ENCODE measurements around the gene ATG4D.

Gene ATG4D

DNA sequence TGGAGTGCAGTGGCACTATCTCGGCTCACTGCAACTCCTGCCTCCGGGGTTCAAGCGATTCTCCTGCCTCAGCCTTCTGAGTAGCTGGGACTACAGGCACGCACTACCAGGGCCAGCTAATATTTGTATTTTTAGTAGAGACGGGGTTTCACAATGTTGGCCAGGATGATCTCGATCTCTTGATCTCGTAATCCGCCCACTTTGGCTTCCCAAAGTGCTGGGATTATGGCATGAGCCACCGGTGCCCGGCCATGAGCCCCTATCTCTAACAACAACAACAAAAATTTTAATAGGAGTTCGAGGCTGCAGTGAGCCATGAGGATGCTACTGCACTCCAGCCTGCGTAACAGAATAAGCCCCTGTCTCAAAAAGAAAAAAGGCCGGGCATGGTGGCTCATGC lies 38.4 kb downstream of the ATG4D start:
- no peak for DNase-seq

DNA sequence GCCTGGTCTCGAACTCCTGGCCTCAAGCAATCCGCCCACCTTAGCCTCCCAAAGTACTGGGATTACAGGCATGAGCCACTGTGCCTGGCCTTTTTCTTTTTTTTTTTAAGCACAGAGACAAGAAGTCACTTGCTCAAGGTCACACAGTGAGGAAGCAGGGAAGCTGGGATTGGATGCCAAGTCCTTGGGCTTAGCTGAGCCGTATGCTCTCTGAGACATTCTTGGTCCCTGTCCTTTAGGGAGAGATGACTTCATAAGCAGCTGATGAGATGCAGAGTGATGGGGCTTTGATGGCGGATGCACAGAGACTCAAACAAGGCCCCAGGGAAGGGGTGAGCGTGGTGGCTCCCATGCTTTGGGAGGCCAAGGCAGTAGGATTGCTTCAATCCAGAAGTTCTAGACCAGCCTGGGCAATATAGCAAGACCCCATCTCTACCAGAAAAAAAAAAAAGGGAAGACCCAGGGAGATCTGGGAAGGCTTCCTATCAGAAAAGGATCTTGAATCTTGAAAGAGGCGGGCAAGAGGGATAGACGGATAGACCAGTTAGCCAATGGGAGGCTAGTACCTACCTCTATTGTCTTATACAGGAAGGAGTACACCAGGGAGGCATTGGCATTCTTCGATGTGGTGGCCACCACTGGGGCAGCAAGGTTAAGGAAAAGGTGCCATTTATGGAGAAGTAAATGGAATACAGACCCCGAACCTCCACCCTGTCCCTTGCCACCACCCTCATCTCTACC lies 39.5 kb downstream of the ATG4D start:
- no peak for DNase-seq

DNA sequence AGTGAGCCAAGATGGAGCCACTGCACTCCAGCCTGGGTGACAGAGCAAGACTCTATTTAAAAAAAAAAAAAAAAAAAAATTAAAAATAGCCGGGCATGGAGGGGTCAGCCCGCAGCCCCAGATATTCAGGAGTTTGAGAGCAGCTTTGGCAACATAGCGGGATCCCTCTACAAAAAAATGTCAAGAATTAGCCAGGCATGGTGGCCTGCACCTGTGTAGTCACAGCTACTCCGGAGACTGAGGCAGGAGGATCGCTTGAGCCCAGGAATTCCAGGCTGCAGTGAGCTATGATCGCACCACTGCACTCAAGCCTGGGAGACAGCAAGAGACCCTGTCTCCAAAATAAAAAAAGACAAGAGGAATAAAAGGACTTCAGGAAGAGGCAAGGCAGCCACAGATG lies 42.7 kb downstream of the ATG4D start:
- no peak for DNase-seq

GRCh38 chr19:10587022-10587838 lies 43.5 kb downstream of the ATG4D start, which contains the start of gene AP1M2:
TSS of gene AP1M2 (minus strand) at chr19:10587312. CDS start at chr19:10587231, 81 bp downstream.
- DNase-seq, result peak; percentile 46 to 65

- DNase-seq, result no peak
Observed at GRCh38 chr19:10587839-10588150, 44.1 kb downstream of the ATG4D start.

DNA sequence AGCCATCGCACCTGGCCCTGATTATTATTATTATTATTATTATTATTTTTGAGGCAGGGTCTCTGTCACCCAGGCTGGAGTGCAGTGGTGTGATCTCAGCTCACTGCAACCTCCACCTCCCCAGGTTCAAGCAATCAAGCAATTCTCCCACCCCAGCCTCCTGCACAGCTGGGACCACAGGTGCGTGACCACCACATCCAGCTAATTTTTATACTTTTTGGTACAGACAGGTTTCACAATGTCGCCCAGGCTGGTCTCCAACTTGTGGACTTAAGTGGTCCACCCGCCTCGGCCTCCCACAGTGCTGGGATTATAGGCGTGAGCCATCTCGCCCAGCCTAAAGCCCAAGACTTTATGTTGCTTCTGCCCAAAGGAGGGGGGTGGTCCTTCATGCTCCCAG lies 49.4 kb downstream of the ATG4D start:
- no peak for DNase-seq

DNA sequence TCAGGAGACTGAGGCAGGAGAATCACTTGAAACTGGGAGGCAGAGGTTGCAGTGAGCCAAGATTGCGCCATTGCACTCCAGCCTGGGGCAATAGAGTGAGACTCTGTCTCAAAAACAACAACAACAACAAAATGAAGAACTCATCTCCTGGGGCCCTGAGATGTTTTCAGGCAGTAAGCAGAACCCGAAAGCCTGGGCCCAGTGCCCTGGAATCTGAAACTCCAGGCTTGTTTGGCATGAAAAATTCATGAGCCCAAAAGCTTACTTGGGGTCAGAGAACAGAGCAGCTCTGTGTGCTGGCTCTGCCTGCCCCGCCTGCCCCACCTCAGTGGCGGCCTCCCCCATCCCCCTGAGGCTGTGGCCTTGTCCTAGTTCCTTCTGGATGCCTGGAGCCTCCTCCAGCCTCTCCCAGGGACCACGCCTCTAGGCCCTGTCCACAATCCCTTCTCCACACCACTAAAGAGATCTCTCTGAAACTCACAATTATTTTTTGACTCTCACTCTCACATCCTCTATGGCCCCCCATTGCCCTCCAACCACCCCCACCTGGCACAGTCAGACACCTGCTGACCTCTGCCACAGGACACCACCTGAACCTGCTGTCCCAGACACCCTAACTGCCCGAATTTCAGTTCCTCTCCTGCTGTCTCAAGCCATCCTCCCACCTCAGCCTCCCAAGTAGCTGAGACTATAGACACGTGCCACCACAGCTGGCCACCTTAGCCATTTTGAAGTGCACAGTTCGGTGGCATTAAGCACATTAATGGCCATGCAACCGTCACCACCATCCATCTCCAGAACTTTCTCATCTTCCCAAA lies 50.3 kb downstream of the ATG4D start:
- DNase-seq, result no peak

DNA sequence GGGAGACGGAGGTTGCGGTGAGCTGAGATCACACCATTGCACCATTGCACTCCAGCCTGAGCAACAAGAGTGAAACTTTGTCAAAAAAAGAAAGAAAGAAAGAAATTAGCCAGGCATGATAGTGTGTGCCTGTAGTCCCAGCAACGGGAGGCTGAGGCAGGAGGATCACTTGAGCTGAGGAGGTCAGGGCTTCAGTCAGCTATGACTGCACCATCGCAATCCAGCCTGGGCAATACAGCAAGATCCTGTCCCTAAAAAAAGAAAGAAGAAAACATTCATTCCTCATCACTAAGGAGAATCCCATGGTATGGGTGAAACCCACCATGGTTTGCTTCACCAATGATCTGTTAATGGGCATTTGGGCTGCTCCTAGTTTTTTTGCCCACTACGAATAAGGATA lies 56.4 kb downstream of the ATG4D start:
- DNase-seq, result no peak

GRCh38 chr19:10601999-10602329 lies 58.3 kb downstream of the ATG4D start:
- no peak for DNase-seq

GRCh38 chr19:10602330-10603083 lies 58.8 kb downstream of the ATG4D start:
- DNase-seq, result peak; percentile 40 to 70
